Measurements from ENCODE around the gene NAMPT.

The NAMPT gene

DNA sequence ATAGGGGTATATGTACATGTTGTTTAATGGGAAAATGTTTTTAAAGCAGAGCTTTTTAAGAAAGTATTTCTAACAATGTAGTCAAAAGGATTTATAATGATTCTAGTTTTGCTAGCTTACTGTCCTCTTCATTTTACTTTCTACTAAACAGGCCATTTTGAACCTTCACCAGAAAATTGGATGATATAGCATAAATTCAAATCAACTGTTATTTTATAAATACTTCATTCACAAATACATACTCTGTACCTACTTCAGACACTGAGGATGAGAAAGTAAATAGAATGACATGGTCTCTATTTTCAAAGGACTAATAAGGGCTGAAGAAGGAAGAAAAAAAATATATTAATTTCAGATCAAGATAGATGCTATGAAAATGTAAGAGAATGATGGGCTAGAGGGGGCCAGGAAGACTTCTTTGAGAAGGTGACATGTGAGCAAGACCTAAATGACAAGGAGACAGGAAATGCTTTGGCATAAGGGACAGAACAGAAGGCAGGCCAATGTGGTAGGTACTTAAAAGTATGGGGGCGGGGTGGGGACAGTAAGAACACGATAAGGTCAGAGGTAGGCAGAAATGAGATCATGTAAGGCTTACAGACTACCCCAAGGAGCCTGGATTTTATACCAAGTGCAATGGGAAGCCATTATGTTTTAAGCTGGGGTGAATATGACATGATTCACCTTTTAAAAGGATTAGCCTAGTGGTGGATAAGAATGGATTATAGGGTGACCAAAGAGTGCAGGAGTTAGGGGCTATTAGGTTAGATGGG is 5.2 kb downstream of the NAMPT start:
- in situ Hi-C loops (cut with HindIII; ENCODE audit: low pct_unique_long_range_greater_than_20kb, low sequenced_read_pairs) = no loop called here
- no peak for TF ChIP-seq JUND (IDR thresholded peaks at IDR 0.05; ENCODE audit: low read depth)
- DNase-seq (ENCODE audit: low read depth in 1 of 2, low spot score in 1 of 2) = no peak

DNA sequence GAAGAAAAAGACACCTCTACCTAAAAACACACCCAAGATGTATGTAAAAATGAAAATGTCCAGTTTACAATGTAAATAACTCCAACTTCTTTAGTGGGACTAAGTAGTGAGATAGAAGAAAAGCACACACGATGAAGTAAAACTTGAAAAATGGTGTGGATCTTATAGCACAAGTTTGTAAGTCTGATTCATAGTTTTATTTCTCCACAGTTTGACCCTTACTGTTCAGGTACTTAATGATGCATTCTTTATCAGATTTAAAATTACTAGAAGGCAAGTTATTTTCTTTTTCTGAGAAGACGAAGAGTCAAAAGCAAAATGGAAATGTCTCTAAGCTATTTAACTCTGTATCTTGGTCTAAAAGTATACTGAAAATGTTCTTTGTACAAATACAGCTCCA is 6.1 kb downstream of the NAMPT start:
- no peak for DNase-seq (ENCODE audit: low read depth in 1 of 2, low spot score in 1 of 2)
- no peak for TF ChIP-seq JUND (IDR thresholded peaks at IDR 0.05; ENCODE audit: low read depth)
- in situ Hi-C loops (cut with HindIII; ENCODE audit: low pct_unique_long_range_greater_than_20kb, low sequenced_read_pairs) = no loop called here

GRCh38 chr7:106277976-106278375 is 6.8 kb downstream of the NAMPT start:
- no peak for TF ChIP-seq JUND (IDR thresholded peaks at IDR 0.05; ENCODE audit: low read depth)
- in situ Hi-C loops (cut with HindIII; ENCODE audit: low pct_unique_long_range_greater_than_20kb, low sequenced_read_pairs) = no loop called here
- DNase-seq (ENCODE audit: low read depth in 1 of 2, low spot score in 1 of 2) = no peak

- no peak for TF ChIP-seq JUND (IDR thresholded peaks at IDR 0.05; ENCODE audit: low read depth)
- no peak for DNase-seq (ENCODE audit: low read depth in 1 of 2, low spot score in 1 of 2)
- in situ Hi-C loops (cut with HindIII; ENCODE audit: low pct_unique_long_range_greater_than_20kb, low sequenced_read_pairs) = no loop called here
These were observed 8.3 kb downstream of the NAMPT start for GRCh38 chr7:106276513-106276912.

DNA sequence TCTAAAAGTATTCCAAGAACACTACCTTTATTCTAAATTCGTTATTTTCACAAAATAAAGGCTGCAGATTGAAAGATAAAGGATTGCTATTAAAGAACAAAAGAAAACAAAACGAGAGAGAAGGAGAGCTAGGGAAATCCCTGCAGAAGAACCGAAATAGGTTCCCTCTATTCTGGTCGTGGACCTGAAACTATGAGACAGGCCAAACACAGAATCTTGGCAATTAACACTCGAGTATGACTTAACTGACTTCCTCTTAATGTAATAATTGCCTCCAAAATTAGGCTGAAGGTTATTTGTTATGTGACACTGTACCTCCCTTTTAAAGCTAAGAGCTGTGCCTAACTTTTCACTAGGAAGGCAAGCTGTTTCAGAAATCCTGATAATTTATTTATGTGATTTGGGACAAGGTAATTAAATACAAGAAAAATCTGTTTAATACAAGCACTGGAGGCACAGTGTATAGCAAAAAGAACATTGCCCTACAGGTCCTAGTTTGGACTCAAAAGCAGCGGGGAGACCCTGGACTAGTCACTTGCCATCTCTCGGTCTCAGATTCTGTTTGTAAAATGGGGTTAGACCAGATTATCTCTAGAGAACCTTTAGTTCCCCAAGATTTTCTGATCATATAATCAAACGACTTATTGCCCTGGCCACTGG is 11.6 kb downstream of the NAMPT start:
- TF ChIP-seq JUND (IDR thresholded peaks at IDR 0.05; ENCODE audit: low read depth) = no peak
- DNase-seq (ENCODE audit: low read depth in 1 of 2, low spot score in 1 of 2) = no peak
- in situ Hi-C loops (cut with HindIII; ENCODE audit: low pct_unique_long_range_greater_than_20kb, low sequenced_read_pairs) = no loop called here

- DNase-seq (ENCODE audit: low read depth in 1 of 2, low spot score in 1 of 2) = no peak
- in situ Hi-C loops (cut with HindIII; ENCODE audit: low pct_unique_long_range_greater_than_20kb, low sequenced_read_pairs) = no loop called here
- TF ChIP-seq JUND (IDR thresholded peaks at IDR 0.05; ENCODE audit: low read depth) = no peak
These were observed 14.4 kb downstream of the NAMPT start for GRCh38 chr7:106270122-106270977.

DNA sequence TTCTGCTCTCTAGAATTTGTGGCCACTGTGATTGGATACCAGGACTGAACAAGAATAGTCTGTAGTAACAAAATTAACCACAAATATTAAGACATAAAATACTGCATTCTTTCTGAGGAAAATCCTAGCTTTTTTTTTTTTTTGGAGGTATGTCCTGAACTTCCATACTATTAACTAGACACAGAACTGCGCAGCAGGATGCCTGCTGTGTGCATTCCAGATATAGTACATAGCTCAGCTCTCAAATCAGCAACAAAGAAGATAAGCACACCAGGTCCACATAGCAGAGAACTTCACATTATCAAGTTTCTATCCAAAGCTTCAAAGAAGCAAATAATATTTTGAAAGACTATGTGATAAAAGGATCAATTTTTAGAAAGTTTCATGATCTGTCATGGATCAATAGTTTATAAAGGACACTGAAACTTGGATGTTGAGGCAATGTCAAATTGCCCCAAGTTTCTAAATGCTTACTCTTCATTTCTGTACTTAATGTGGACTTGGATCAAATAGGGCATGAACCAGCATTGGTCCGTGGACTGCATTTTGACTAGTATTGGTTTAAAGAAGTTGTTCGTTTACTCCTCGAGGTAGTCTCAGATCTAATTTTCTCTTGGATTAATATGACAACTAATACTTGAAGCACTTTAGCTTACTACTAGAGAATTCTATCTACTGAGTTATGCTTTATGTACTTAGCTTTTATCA is 15.4 kb downstream of the NAMPT start:
- DNase-seq (ENCODE audit: low read depth in 1 of 2, low spot score in 1 of 2) = no peak
- TF ChIP-seq JUND (IDR thresholded peaks at IDR 0.05; ENCODE audit: low read depth) = no peak
- in situ Hi-C loops (cut with HindIII; ENCODE audit: low pct_unique_long_range_greater_than_20kb, low sequenced_read_pairs) = no loop called here

- TF ChIP-seq JUND (IDR thresholded peaks at IDR 0.05; ENCODE audit: low read depth) = no peak
- in situ Hi-C loops (cut with HindIII; ENCODE audit: low pct_unique_long_range_greater_than_20kb, low sequenced_read_pairs) = no loop called here
- DNase-seq (ENCODE audit: low read depth in 1 of 2, low spot score in 1 of 2) = no peak
These were observed 19.6 kb downstream of the NAMPT start for GRCh38 chr7:106265133-106265532.

GRCh38 chr7:106262221-106262881 is 22.4 kb downstream of the NAMPT start:
- in situ Hi-C loops (cut with HindIII; ENCODE audit: low pct_unique_long_range_greater_than_20kb, low sequenced_read_pairs) = no loop called here
- DNase-seq (ENCODE audit: low read depth in 1 of 2, low spot score in 1 of 2) = no peak
- no peak for TF ChIP-seq JUND (IDR thresholded peaks at IDR 0.05; ENCODE audit: low read depth)

DNA sequence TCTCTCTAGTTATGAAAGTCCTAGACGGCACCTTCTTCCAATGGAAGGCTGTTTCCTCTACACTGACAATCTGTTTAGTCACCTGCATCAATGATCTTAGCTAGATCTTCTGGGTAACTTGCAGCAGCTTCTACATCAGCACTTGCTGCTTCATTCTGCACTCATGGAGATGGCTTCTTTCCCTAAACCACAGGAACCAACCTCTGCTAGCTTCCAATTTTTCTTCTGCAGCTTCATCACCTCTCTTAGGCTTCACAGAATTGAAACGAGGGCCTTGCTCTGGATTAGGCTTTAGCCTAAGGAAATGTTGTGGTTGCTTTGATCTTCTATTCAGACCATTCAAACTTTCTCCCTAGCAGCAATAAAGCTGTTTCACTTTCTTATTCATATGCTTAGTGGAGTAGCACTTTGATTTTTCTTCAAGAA is 24.6 kb downstream of the NAMPT start:
- in situ Hi-C loops (cut with HindIII; ENCODE audit: low pct_unique_long_range_greater_than_20kb, low sequenced_read_pairs) = no loop called here
- TF ChIP-seq JUND (IDR thresholded peaks at IDR 0.05; ENCODE audit: low read depth) = no peak
- DNase-seq (ENCODE audit: low read depth in 1 of 2, low spot score in 1 of 2) = no peak

GRCh38 chr7:106258789-106259188 is 26.0 kb downstream of the NAMPT start:
- no peak for DNase-seq (ENCODE audit: low read depth in 1 of 2, low spot score in 1 of 2)
- in situ Hi-C loops (cut with HindIII; ENCODE audit: low pct_unique_long_range_greater_than_20kb, low sequenced_read_pairs) = no loop called here
- no peak for TF ChIP-seq JUND (IDR thresholded peaks at IDR 0.05; ENCODE audit: low read depth)

GRCh38 chr7:106257752-106258151 is 27.0 kb downstream of the NAMPT start:
- TF ChIP-seq JUND (IDR thresholded peaks at IDR 0.05; ENCODE audit: low read depth) = no peak
- DNase-seq (ENCODE audit: low read depth in 1 of 2, low spot score in 1 of 2) = no peak
- in situ Hi-C loops (cut with HindIII; ENCODE audit: low pct_unique_long_range_greater_than_20kb, low sequenced_read_pairs) = no loop called here
